Eye (tissue), 1 donor: ENCODE measurements around the gene MACROD2.

Experiments used
- DNase-seq: peaks from one replicate; pipeline ENCODE4 v3.0.0-alpha.2; 2015

Gene MACROD2

GRCh38 chr20:15860850-15861249, 1865.5 kb downstream of the MACROD2 start:
- no peak for DNase-seq

DNA sequence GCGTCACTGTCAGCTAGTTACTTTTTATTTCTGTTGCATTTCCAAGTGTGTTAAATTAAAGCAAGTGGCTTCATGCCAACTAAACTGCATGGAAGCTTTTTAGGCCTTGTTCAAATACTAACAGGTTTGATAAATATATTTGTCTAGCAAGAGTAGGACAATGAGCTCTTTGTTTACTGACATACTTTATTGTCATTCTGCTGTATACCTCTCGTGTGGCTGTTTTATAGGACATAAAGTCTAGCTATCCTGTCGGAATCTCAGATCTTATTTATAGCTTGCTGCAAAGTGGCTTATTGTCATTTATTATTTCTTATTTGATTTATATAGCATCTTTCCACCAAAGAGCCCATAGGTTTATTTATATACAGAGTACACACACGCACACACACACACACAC, 1866.9 kb downstream of the MACROD2 start:
- no peak for DNase-seq

DNA sequence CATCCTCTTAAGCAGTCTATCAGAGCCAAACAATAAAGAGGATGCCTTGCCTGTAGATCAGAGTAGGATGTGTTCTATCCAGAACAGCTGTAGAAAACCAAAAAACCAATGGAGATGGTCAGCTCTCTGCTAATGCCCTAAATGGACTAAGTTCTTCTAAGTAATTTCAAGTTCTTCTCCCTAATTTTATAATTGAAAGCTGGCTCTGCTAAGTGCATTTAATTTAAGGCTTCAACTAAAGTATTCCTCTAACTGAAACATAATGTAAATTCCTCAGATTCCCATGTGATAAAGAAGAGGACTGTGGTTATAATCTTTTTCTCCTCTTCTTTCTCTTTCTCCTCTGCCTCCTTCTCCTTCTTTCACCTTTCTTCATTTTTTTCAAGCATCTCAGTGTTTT, 1868.4 kb downstream of the MACROD2 start:
- no peak for DNase-seq

DNA sequence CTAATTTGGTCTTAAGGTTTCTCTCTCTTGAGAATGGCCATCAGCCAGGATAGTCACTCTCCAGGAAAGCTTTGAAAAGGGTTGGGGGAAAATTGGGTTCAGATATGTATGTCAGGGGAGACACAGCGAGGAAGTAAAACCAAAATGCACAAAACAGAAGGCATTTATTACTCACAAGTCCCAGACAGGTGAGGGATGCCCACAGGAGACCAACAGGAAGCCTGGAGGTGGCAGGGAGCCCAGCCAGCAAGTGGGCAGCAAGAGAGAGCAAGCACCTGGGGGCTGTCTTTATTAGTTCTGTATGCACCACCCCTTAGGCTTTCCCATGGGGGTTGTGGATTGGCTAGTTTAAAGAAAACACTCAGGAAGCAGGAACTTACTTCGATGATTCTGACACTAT, 1870.2 kb downstream of the MACROD2 start:
- no peak for DNase-seq

- DNase-seq, result no peak
These were observed 1871.8 kb downstream of the MACROD2 start for GRCh38 chr20:15866916-15867730.

- no peak for DNase-seq
These were observed 1872.6 kb downstream of the MACROD2 start for GRCh38 chr20:15867899-15868298.

GRCh38 chr20:15875446-15875845, 1880.1 kb downstream of the MACROD2 start:
- DNase-seq, result peak; percentile 79

DNA sequence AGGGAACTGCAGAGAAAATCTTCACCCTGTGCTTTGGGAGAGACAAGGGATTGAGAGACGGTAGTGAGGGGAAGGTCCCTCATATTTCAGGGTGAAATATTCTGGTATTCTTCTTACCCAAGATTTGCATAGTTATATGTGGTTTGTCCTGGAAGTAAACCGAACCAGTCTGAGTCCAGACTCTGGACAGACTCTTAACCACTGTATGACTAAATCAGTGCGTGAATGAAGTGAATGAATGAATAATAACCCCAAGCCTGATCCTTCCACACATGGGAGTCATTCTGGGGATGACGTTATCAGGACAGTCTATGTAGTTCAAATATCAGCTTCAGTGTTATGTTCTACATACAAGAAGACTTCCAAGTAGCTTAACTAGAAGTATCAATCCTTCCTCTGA, 1887.2 kb downstream of the MACROD2 start:
- DNase-seq, result no peak

DNA sequence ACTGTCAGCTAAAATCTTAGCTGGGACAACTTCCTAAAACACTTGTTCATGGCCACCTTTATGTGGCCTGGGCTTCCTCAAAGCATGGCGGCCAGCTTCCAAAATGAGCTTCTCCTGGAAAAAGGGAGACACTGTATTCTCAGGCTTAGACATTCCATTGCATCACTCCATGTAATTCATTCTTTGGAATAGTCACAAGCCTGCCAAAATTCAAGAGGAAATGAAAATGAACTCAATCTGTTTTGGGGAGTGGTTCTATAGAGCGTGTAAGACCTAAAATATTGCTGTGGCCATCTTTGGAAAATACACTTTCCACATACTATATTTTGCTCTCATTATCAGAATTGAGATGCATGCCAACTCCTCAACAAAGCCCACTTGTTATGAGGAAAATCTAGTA, 1890.9 kb downstream of the MACROD2 start:
- DNase-seq, result no peak

DNA sequence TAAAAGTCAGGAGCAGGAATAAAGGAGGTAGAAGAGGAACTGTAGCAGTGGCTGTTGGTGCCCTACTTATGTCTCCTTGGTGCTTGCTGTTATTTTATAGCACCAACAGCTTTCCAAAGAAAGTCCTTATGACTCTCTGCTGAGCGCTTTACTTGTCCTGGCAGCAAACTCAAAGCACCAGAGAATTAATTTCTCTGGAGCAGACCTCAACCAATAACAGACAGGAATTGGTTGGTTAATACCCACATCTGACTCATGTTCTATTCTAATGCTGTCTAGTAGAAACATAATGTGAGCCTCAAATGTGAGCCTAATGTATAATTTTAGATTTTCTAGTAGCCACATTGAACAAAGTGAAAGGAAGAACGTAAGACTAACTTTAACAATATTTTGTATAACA, 1892.1 kb downstream of the MACROD2 start:
- DNase-seq, result no peak

- no peak for DNase-seq
These were observed 1893.7 kb downstream of the MACROD2 start for GRCh38 chr20:15889061-15889460.

DNA sequence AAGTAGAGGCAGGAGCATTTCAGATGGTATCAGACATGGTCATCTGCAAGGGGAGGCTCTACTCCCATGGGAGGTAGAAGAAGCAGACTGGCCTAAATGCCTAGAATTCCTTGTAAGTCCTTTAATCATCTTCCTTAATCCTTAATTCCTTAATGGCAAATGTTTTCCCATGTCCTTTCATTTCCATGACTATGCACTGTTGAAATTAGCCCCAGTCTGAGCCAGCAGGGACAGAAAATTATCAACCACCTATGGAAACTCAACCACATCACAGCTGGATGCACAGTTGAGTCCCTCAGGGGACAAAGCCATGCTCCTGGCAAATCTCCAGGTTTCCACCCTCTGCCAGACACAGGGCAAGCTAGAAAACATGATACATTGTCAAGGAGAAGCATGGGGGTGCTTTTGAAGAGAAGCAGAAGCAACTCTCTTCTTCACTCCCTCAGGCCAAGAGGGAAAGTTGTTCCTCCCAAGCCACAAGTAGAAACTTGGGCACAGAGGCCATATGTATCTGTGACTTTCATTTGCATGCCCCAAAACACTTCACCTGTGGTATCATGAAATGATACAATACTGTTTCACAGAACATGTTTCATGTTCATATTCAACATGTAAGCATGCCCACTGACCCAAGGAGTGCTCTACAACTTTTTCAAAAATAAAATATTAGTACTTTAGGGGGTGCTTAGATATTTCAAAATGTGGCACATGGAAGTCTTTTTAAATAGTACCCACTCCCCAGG, 1894.4 kb downstream of the MACROD2 start:
- peak; percentile 36 for DNase-seq

- no peak for DNase-seq
These were observed 1895.2 kb downstream of the MACROD2 start for GRCh38 chr20:15890407-15890982.

- no peak for DNase-seq
These were observed 1899.8 kb downstream of the MACROD2 start for GRCh38 chr20:15895126-15895525.

GRCh38 chr20:15895560-15896084, 1900.3 kb downstream of the MACROD2 start:
- no peak for DNase-seq

DNA sequence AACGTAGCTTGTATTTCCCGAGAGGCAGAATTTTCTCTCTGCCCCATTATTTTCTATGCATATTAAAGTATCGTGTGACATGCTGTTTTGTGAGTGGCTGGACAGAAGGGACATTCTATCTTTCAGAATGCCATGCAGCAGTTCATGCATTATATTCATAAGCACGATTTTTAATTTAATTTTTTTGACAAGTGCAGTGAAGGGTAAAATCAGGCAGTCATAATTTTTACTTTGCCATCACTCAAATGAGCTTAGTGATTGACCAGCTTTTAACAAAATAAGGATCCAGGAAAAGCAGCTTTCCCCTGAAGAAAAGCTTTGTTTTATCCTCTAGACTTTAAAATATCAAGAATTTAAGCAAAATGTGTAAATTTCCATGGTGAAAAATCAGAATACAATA, 1904.7 kb downstream of the MACROD2 start:
- peak; percentile 90 for DNase-seq

DNA sequence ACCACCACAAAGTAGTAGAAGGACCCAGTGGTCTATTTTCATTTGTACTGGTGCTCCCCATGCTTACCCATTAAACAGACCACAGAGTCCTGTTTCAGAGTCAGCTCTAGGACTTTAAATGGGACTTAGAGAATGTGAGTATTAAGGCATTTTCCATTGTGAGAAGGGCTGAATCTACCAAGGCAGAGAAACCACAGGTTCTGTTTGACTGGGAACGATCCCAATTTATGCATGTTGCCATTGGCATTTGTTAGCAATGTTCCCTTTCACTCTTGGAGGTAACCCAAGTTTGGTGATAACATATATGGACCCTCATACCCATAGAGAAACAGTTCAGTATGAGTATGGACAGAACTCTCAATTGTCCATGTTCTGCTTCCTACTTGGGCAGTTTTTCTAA, 1905.1 kb downstream of the MACROD2 start:
- peak; percentile 31 for DNase-seq

DNA sequence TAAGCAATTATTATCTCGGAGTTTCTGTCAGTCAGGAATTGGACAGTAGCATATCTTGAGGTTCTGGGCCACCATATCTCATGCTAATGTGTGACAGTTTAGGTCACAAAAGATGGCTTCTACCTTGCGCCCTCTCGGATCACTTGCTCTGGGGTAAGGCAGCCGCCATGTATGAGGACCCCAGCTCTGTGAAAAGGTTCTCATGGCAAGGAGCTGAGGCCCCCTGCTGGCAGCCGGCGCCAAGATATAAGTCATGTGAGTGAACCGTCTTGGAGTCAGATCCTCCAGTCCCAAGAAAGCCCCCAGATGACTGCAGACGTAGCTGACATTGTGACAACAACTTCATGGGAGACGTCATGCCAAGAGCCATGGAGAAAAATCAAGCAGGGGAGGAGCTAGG, 1907.2 kb downstream of the MACROD2 start:
- no peak for DNase-seq

DNA sequence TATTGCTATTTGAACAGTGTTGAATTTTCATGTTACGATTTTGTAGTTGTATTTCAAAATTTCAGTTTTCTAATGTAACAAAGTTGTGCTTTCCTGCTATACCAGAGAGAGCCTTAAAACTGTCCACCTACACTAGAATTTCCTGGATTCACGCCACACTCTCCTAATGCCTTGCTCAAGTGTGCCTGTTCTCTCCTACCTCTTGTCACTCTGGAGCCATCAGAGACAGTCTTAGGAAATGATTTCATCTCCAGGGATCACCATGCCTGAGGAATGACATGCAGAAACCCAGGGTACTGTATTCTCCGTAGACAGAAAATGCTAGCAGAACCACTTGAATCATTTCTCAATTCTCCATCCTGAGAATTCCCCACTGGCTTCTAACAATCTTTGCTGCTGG, 1910.3 kb downstream of the MACROD2 start:
- peak; percentile 40 for DNase-seq

DNA sequence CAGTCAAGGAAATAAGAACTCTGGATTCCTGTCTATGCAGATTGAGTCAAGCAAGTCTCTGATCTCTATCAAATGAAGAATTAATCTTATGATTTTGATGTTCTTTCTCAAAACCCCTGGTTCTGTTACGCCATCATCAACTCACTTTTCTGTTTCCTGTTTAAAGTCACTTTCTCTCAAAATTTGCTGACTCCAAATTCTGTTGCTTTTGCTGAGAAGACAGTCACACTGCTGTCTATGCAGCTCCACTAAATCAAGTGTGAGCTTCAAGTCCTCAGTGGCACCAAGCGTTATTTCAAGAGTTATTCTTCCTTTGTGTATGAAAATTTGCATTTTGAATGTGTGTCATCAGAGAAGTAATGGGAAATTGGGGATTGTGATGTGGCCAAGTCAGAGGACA, 1914.7 kb downstream of the MACROD2 start:
- no peak for DNase-seq

DNA sequence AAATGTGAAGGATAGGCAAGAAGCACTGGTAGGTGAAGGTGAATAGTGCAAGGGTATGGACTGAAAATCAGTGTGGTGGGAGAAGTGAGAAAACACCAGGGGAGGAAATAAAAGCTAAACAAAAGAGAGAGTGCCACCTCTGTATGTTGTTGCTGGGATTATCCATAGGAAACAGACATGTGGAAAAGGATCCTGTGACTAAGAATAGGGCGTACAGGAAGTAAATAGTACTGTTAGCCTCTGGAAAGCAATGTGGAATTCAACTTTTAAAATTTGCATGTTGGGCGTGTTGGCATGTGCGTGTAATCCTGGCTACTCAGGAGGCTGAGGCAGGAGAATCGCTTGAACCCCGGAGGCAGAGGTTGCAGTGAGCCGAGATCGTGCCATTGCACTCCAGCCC, 1916.3 kb downstream of the MACROD2 start:
- no peak for DNase-seq

- no peak for DNase-seq
These were observed 1918.2 kb downstream of the MACROD2 start for GRCh38 chr20:15913391-15914025.

GRCh38 chr20:15916623-15917022, 1921.3 kb downstream of the MACROD2 start:
- no peak for DNase-seq
